Dermis microvascular lymphatic vessel endothelial cell (primary cell): ENCODE results near the gene DAP. TPM values are rescaled to one million over a fixed set of nuclear protein-coding genes. Genes with fewer than 3 reads are reported as not detected.

Experiments used
- DNase-seq, 2 donors: peaks; one replicate each; pipeline versions ENCODE4 v3.0.0 to v3.0.0-alpha.2; 2010; ENCODE audit warnings: low read depth in 2 of 2
- total RNA-seq: library from RNA; depleted of rRNA; stranded (reverse); fragments of >200 nt; gene quantifications from 2 replicates; pipeline ENCODE4 v1.2.1, GENCODE V29; 2014

The DAP gene
- total RNA-seq, 1 donor from 2014 or later = 16.3 TPM

DNA sequence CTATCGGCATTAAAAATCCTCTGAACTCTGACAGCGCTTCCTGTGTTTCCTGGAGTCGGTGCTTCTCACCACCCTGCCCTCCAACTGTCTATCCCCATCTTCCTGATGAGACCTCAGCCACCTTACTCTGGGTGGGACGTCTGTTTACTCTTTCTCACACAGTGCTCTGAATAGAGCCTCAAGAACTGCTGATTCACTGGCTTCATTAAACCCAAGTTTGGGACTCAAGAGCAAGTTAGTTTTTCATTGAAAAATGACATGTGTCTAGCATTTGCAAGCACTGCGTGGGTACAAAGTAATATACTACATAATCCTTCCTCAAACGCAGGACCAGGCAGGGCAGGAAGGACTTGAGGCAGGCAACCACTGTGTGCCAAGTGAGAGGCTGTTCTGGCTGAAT, 49.5 kb downstream of the DAP start:
- no peak for DNase-seq

DNA sequence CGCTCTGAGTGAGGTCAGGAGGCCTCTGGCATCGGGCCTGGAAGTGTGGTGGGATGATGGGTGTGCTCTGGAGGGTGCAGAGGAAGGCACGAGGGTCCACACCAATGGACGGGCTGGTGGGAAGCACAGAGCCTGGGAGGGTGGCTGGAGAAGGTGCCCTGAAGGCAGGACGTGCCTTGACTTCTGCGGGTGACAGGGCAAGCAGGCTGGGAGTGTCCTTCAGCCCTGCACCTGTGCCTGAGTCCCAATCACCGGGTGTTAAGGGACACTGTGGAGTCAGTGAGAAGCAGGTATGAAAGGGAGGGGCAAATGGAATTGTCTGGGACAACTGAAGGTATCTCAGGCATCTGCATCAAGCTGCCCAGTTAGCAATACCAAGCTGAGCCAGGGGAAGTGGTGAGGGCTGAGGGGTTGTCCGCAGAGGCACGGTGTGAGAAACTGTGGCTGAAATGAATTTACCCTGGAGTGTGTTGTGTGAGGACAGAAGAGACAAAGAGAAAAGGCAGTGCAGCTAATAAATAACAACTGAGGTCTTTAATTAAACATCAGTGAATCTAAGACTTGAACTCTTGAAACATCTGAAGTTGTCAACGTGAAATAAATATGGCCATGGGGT, 50.4 kb downstream of the DAP start:
- no peak for DNase-seq

- DNase-seq = no peak
Observed at GRCh38 chr5:10709933-10710332, 51.1 kb downstream of the DAP start.

- DNase-seq = no peak
Observed at GRCh38 chr5:10709409-10709808, 51.6 kb downstream of the DAP start.

DNA sequence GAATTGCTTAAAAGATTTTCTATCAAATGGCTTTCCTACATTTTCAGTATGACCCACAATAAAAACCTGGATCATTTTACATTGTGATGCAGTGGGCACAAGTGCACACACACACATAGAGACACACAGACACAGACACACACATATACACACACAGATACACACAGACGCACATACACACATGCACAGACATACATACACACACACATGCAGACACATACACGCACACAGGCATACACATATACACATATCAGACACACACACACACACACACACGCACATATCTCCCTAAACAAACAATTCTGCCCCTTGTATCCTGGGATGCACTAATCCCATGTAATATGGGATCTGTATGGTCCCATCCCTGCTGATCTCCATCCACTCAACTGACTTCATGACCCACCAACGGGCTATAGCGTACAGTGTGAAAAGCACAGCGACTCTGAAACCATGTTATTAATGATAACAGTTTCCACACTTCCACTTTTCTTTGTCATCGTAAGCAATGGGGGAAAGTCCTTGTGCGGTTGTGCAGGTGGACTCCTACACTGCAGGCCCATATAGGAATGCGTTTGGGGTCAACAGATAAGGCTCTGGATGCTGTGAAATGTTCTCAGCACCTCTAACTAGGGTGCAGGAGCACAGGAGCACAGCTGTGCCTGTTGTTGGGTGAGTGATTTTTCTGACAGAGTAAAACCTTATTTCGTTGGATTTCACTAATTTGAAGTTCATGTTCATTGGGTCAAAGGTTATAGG, 52.7 kb downstream of the DAP start:
- no peak for DNase-seq

DNA sequence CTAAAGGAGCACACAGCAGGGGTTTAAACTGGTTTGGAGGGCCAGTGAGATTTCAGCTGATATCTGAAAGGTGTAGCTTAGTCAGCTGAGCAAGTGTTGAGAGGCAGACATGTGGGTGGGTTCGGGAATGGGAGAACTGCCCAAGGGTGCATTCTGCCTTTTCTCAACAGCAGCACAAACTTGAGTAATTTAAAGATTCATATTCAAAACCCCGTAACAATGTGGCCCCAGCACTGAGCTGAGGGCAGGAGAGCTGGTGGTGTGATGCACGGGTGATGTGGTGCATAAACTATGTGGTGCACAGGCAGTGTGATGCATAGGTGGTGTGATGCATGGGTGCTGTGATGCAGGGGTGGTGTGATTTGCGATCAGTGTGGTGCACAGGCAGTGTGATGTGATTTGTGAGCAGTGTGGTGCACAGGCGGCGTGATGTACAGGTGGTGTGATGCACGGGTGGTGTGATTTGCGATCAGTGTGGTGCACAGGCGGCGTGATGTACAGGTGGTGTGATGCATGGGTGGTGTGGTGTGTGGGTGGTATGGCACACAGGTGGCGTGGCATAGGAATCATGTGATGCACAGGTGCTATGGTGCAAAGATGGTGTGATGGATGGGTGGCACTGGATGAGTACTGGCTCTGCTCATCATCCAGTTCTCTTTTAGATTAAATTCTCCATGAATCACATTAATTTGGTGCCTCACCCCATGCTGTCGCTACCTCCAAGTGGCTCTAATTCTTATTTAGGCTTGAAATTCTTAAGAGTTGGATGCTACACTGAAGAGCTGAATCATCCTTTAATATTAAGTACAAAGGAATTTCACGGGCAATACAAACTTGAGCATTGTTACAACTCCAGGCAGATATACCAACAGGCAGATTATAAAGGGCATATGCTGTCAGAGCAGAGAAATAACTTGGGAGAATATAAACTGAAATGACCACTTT, 53.6 kb downstream of the DAP start:
- DNase-seq = no peak

- DNase-seq = no peak
Observed at GRCh38 chr5:10706326-10706725, 54.7 kb downstream of the DAP start.

DNA sequence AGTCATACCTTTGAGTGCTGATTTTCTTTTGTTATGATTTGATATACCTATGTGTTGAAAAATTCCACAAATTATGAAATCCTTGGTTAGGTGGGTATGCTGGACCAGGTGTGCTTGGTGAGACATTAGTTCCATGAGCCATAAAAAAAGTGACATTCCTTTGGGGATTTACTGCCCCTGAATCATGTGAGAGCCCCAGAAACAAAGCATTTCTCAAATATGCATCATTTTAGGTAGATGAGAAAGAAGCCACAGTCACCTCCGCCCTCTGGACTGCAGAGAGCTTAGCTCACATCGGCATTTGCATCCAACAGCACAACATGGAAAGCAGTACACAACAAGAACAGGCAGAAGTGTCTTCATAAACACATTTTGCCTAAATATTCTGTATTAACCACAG, 55.3 kb downstream of the DAP start:
- no peak for DNase-seq

- DNase-seq = peak in 1 of 2 donors; percentile 71
Observed at GRCh38 chr5:10704949-10705621, 55.9 kb downstream of the DAP start.

- no peak for DNase-seq
Observed at GRCh38 chr5:10703676-10704075, 57.4 kb downstream of the DAP start.

DNA sequence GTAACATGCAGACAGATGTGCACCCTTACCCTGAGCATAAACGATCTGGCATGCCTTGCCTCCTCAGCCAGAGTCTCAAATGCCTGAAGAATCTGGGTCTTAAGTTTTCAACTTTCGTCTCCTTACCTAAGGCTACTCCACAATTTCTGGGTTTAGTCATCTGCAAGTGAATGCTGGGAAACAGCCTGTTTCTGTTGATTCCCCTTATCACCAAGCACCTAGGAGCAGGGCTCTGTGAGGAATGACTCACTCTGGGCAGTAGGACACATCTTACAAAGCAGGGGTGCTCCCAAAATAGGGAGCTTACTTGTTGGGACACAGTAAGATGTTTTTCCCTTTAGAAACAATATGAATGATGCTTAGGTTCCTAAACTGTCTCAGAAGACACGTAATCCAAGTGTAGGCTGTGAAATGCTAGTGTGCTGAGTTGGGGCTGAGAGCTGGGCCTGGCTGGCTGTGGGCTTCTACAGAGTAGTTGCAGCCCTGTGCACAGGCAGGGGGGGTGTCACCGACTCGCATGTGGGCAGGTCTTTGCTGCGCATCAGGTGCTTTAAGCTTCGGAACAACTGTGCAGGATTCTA, 58.0 kb downstream of the DAP start:
- peak in 1 of 2 donors; percentile 21 for DNase-seq

DNA sequence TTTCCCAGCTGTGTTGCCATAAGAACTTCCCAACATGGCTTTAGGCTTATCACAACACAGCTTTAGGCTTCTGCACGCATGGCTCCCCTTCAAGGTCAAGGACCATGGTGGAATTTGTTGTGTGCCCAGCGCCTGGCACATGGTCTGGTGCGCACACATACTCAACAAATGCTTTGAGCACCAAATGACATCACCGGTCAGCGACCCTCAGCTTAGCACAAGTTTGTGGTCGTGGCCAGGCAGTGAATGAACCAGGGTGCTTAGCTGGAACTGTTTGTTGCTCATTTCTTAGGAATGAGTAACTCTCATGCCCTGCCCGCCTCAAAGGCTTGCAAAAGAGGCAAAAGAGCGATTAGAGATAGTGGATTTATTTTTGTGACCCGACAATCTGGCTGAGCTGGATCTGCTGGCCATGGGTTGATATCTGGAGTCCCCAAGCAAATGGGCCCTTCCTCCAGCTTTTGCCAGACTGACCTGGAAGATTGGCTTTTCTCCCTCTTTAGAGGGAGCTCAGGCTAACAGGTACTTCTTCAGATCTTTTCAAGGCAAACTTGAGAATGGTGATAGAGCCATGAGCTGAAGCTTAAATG, 58.9 kb downstream of the DAP start:
- peak in 1 of 2 donors; percentile 33 for DNase-seq

DNA sequence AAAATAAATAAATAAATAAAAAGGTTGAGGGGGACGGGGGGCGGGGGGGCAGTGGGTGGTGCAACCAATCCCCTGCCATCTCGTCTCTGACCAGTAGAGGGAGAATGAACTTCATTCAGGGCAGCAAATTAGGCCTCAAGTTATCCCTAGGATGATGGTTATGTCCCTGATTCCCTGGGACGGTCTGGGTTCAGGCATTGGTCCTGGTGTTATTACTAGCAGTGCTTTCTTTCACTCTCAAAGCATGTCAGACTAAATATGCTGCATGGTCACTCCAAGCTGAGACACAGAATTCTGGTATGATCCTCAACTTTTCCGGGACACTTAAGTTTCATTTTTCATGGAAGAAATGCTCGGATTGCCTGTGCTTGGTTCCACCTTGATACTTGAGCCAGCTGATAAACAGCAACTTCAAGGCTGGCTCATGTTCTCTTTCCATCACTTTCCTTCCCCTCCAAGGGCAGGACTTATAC, 59.4 kb downstream of the DAP start:
- peak; percentile 30 to 65 for DNase-seq

GRCh38 chr5:10700516-10700915, 60.5 kb downstream of the DAP start:
- no peak for DNase-seq

DNA sequence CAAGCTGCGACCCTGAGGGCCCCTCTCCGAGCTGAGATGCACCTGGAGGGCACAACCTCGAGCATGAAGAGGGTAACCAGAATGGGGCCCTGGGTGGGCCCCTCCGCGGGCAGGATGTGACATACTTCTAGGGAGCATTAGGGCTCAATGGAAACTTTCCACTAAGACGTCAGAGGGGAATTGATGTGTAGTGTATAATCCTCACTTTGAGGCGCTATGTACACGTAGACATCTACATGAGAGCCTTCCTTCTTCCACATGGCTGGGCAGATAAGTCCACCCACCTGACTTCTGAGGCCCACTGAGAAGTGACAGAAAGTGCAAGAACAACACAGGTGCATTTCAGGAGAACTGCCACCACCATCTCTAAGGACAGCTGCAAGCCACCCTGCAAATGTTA, 61.0 kb downstream of the DAP start:
- no peak for DNase-seq

DNA sequence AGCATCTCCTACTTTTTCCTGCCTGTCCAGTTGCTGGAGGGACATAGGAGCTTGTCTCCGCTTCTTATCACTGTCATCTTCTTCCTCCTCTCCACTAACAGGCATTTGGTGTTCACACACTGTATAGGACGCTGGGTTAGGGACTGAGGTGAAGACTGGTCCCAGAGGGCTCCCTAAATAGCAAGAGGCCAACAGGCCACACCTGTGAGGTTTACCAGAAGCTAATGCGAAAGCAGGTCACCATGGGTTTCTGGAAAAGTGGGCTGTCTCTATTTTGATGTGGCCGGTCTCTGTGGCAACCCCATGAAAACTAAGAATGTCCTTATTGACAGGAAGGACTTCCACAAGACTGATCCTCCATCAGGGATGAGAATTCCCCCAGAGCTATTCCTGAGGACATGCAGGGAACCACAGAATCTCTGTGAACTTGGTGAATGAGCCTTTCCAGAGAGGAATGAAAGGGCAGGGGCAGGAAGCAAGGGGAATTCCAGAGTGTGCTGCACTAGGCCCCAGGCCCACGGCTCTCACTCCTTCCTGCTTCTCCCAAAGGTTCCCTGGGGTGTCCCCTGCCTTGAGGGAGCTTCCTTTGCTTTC, 61.7 kb downstream of the DAP start:
- DNase-seq = peak in 1 of 2 donors; percentile 46

GRCh38 chr5:10695759-10696543, 65.1 kb downstream of the DAP start:
- DNase-seq = no peak

DNA sequence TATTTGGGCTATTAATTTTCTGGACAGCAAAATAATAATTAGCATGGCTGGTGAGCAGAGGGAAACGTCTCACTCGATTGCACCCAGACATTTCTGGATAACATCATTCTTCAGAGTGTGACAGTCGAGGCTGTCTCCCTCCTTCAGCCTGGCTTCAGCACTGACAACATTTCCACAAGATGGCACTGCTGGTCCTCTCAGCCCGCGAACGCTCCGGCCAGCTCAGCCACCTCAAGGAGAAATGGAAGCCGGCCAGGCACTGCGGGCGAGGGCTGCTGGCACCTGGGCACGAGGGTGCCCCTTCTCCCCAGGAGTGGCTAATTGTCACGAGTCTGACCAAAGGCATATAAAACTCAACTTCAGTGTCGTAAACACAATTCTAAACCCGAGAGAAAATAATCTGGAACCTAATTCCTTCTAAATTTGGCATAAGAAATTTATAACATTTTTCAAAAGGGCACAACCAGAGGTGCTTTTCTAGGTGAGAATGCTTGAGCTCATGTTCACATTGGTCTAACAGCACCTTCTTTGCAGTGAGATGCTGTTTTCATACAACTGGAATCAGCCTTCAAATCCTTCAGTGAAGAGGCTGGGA, 65.9 kb downstream of the DAP start:
- DNase-seq = peak; percentile 35 to 74
